Thyroid gland (tissue), 4 donors: ENCODE results near the gene ACSF3. TPM values are rescaled to one million over a fixed set of nuclear protein-coding genes. Genes with fewer than 3 reads are reported as not detected.

Experiments
- DNase-seq, 2 donors: peaks; one replicate each; pipeline ENCODE4 v3.0.0-alpha.2; 2019
- H3K27ac ChIP-seq, 3 donors: fragments of 200-600 bp; sonication (generic); 1 replicate in 2 of 3; 2 replicates in 1 of 3; pipeline ENCODE4 v1.5.1; 2016 to 2019; ENCODE audit warnings: mild to moderate bottlenecking in 1 of 3, moderate library complexity in 1 of 3
- H3K27me3 ChIP-seq: fragments of 200-600 bp; sonication (generic); one replicate; pipeline ENCODE4 v1.5.1; 2019
- H3K36me3 ChIP-seq, 2 donors: fragments of 200-600 bp; sonication (generic); one replicate each; pipeline ENCODE4 v1.5.1; 2016 to 2019
- H3K4me1 ChIP-seq, 2 donors: fragments of 200-600 bp; sonication (generic); one replicate each; pipeline ENCODE4 v1.5.1; 2017 to 2019
- H3K4me3 ChIP-seq, 3 donors: fragments of 200-600 bp; sonication (generic); replicated peaks in 1 of 3; 1 replicate in 2 of 3; 2 replicates in 1 of 3; pipeline ENCODE4 v1.5.1; 2016; ENCODE audit warnings: mild to moderate bottlenecking in 1 of 3
- H3K9me3 ChIP-seq: fragments of 200-600 bp; sonication (generic); one replicate; pipeline ENCODE4 v1.5.1; 2017
- CTCF ChIP-seq, 6 experiments: fragments of 200-600 bp in 3 of 6; fragments of 450-650 bp in 3 of 6; sonication (generic) in 3 of 6; IDR thresholded peaks; one replicate each; pipeline ENCODE4 v1.5.1; 2016 to 2019; ENCODE audit warnings: antibody characterized with exemption in 6 of 6, mild to moderate bottlenecking in 2 of 6, inconsistent platforms in 1 of 6, moderate library complexity in 1 of 6
- POLR2A ChIP-seq, 2 donors: fragments of 450-650 bp; IDR thresholded peaks; one replicate each; pipeline ENCODE4 v1.6.1; 2017; ENCODE audit warnings: antibody characterized with exemption in 2 of 2, mild to moderate bottlenecking in 2 of 2, moderate library complexity in 1 of 2
- WGBS, 2 donors: methylation state at CpG; one replicate each; pipeline ENCODE4 v1.1.5; 2017; 5-methylcytosine and 5-hydroxymethylcytosine counted together
- intact Hi-C: fragments of 100-400 bp; cut with DNase I; formaldehyde crosslinking; loops from one replicate; pipeline ENCODE4 v1.15.1; 2023
- total RNA-seq, 4 donors: library from RNA; depleted of rRNA; stranded (reverse); fragments of >200 nt; gene quantifications; one replicate each; pipeline ENCODE4 v1.2.3, GENCODE V29; 2016

The ACSF3 gene
- total RNA-seq, 4 donors from 2014 or later, result 30.1 to 51.2 (median 33.4) TPM

- H3K4me1 ChIP-seq, result no peaks in the 10 kb centered on the region
- intact Hi-C loops, result no loop called here
- H3K36me3 ChIP-seq, result no peaks in the 10 kb centered on the region
- no peaks in the 10 kb centered on the region for H3K9me3 ChIP-seq
- 74 to 77% methylated on average over 11 to 12 of the region's 12 CpGs for WGBS, 2 donors
- no peaks in the 10 kb centered on the region for H3K27me3 ChIP-seq
- no peak for DNase-seq
- no peak overlapping the region for H3K4me3 ChIP-seq
- TF ChIP-seq CTCF (IDR thresholded peaks at IDR 0.05) (no peak), POLR2A (IDR thresholded peaks at IDR 0.05) (no peak)
- H3K27ac ChIP-seq, result no peak overlapping the region
Observed at GRCh38 chr16:89084411-89084810, 9.2 kb upstream of the ACSF3 start.

- DNase-seq, result no peak
- Histone ChIP-seq H3K4me3 (no peak overlapping the region), H3K27ac (no peak overlapping the region), H3K27me3 (no peaks in the 10 kb centered on the region), H3K4me1 (no peaks in the 10 kb centered on the region), H3K9me3 (no peaks in the 10 kb centered on the region), H3K36me3 (no peaks in the 10 kb centered on the region)
- TF ChIP-seq POLR2A (IDR thresholded peaks at IDR 0.05) (no peak), CTCF (IDR thresholded peaks at IDR 0.05) (no peak)
- intact Hi-C loops, result no loop called here
- WGBS, 2 donors, result 73 to 81% methylated on average over 18 to 21 of the region's 28 CpGs
Observed at GRCh38 chr16:89084814-89085612, 8.6 kb upstream of the ACSF3 start.

- Histone ChIP-seq H3K4me3 (no peak overlapping the region), H3K36me3 (no peaks in the 10 kb centered on the region), H3K9me3 (no peaks in the 10 kb centered on the region), H3K27ac (no peak overlapping the region), H3K27me3 (no peaks in the 10 kb centered on the region), H3K4me1 (no peaks in the 10 kb centered on the region)
- no peak for TF ChIP-seq CTCF (IDR thresholded peaks at IDR 0.05)
- TF ChIP-seq POLR2A (IDR thresholded peaks at IDR 0.05), result no peak
- intact Hi-C loops, result no loop called here
- 75 to 84% methylated on average over 9 of the region's 9 CpGs for WGBS, 2 donors
- no peak for DNase-seq
Observed at GRCh38 chr16:89085755-89086154, 7.9 kb upstream of the ACSF3 start.

GRCh38 chr16:89087922-89088497 lies 5.6 kb upstream of the ACSF3 start:
- WGBS, 2 donors, result 58 to 62% methylated on average over 10 to 12 of the region's 15 CpGs
- Histone ChIP-seq H3K36me3 (no peaks in the 10 kb centered on the region), H3K27me3 (no peaks in the 10 kb centered on the region), H3K9me3 (no peaks in the 10 kb centered on the region), H3K4me3 (no peak overlapping the region), H3K27ac (no peak overlapping the region), H3K4me1 (peaks cover 0 to 1% of the 10 kb centered on the region in 2 donors)
- intact Hi-C loops, result no loop called here
- no peak for DNase-seq
- TF ChIP-seq CTCF (IDR thresholded peaks at IDR 0.05), result no peak
- no peak for TF ChIP-seq POLR2A (IDR thresholded peaks at IDR 0.05)

- Histone ChIP-seq H3K4me3 (no peak overlapping the region), H3K27ac (no peak overlapping the region), H3K9me3 (no peaks in the 10 kb centered on the region), H3K36me3 (no peaks in the 10 kb centered on the region), H3K4me1 (peaks cover 0 to 5% of the 10 kb centered on the region in 2 donors), H3K27me3 (no peaks in the 10 kb centered on the region)
- intact Hi-C loops, result no loop called here
- WGBS, 2 donors, result 22 to 33% methylated on average over 10 to 13 of the region's 13 CpGs
- no peak for DNase-seq
- TF ChIP-seq CTCF (IDR thresholded peaks at IDR 0.05) (no peak), POLR2A (IDR thresholded peaks at IDR 0.05) (no peak)
Observed at GRCh38 chr16:89089120-89089519, 4.5 kb upstream of the ACSF3 start.
